GM11168 (cell line): ENCODE measurements around the gene SFN.
"Not testable (repeated sequence)": the region's sequence is repeated elsewhere in the genome, so short reads cannot be mapped to it uniquely, and the experiment has no call there.

Experiments
- in situ Hi-C: fragments of 300-500 bp; cut with MboI; formaldehyde crosslinking; loops from one replicate; pipeline ENCODE4 v1.12.0; 2022; ENCODE audit warnings: low sequenced_read_pairs; ENCODE audit not compliant: unreplicated experiment

SFN gene

DNA sequence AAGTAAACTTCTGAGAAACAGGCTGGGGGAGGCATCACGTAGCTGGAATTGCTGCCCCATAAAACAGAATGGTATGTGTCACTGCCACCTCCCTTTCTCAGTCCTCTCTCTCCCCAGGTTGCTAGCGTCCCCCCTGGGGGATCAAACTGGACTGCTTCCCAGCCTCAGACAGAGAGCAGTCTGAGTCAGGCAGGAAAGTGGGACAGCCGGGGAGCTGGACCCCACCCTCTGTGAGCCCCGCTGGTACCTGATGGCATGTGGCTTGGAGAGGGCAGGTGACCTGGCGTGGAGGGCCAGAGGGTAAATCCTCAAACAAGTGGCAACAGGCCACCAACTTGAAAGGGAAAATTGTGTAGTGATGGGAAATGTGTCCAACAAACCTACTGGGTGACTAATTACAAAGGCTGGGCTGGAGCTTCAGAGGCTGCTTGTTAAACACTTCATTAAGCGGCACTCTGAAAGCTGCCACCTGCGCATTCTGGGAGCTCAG is 1.0 kb upstream of the SFN start:
- in situ Hi-C loops = no loop called here

DNA sequence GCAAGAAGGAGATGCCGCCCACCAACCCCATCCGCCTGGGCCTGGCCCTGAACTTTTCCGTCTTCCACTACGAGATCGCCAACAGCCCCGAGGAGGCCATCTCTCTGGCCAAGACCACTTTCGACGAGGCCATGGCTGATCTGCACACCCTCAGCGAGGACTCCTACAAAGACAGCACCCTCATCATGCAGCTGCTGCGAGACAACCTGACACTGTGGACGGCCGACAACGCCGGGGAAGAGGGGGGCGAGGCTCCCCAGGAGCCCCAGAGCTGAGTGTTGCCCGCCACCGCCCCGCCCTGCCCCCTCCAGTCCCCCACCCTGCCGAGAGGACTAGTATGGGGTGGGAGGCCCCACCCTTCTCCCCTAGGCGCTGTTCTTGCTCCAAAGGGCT is 732 bp downstream of the SFN start:
- in situ Hi-C loops = no loop called here

DNA sequence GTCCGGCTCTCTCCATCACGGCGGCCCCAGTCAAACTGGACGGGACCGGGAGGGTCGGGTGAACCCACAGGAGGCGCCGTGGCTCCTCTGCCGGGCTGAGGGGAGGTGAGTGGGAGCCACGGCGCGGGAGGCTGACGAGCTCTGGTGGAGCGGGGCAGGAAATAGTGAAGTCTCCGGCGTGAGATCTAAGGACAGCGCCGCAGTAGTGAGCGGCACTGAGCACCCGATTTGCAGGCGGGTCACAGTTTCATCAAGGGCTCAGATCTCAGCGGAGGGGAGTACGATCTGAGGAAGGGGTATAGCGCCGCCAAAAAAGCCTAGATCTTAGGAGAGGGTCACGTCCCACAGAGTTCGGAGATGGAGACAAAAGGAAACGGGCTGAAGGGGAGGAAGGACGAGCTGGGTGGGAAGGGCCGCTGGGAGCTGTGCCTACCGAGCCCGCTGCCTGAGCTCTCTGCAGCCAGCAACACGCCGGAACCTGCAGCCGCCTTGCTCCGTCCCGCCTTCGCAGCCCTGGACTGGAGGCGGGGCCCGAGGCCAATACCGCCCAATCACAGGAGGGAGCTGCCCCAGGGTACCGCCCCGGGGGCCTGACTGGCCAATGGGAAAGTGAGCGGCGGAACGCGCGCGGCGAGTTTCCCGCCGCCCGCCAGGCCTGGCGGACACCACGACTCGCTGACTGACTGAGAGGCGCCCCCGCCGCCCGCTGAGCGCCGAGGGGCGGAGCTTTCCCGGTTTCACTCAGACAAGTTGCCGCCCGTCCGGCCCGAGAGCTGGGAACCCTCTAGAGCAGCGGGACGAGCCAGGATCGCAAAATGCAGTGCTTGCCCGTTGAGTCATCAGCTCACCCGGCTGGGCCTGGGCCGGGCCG is 1.9 kb downstream of the SFN start:
- in situ Hi-C loops = no loop called here

DNA sequence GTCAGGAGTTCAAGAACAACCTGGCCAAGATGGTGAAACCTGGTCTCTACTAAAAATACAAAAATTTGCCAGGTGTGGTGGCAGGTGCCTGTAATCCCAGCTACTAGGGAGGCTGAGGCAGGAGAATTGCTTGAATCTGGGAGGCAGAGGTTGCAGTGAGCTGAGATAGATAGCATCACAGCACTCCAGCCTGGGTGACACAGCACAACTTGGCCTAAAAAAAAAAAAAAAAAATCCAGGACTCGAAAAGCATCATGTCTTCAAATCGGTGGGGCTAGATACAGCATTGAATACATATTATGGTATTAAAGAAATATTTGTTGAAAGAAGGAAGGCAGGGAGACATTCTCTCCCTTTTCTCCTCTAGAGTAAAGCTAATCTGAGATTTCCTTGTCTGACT is 10.1 kb downstream of the SFN start:
- in situ Hi-C loops = not testable (repeated sequence)

DNA sequence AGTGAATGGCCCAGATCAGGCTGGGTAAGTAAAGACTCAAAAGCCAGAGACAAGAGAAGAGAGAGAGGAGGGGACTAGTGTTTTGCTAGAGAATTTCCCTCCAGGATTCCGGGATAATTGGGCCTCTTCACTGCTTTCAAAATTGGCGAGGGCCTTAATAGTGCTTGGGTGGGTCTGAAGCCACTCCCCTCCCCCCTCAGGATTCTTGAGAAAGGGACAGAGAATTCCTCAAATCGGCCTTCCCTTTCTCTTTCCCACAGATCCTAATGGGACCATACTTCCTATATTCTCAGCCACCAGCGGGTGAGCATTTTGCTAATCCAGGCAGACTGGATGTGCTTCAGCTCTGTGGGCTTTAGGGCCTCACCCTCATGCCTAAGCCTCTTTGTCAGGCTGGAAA is 11.9 kb downstream of the SFN start:
- in situ Hi-C loops = no loop called here

DNA sequence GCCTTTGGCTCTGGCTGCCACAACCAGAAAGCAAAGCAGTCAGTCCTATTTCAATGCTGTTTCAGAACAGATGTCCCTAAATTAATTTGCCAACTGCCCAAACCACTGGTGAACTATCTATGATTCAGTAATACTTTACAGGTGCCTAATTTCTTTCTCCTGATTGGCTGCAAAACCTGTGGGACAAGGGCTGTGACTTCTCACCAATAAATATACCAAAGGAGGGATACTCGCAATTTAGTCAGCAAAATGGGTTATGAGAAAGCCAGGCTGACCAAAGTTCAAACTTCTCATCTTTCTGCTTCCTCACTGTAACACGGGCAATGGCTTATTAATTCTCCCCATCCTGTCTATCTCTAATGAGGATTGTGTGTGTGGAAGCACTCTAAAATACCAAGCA is 14.4 kb downstream of the SFN start:
- in situ Hi-C loops = no loop called here

DNA sequence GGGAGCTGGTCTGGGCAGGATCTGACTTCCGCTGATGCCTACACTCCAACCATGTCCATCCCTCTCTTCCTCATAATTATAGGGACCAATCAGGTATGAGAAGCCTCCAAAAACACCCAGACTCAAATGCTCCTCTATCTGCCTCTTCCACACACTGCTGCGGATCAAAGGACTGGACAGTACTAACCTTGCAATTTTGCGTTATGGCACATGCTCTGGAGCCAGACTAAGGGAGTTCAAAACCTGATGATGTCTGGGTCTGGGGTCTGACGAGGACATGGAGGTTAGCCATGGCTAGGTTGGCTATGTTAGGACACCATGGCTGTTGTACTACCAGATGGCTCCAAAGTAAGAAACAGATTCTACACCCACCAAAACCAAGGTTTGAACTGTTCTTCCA is 16.8 kb downstream of the SFN start:
- in situ Hi-C loops = no loop called here

DNA sequence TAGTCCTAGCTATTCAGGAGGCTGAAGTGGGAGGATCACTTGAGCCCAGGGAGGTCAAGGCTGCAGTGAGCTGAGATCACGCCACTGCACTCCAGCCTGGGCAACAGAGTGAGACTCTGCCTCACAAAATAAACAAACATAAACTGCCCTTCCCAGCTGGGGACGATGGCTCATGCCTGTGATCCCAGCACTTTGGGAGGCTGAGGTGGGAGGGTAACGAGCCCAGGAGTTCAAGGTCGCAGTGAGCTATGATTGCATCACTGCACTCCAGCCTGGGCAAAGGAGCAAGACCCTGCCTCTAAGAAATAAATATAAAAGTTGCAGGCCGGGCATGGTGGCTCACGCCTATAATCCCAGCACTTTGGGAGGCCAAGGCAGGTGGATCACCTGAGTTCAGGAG is 18.7 kb downstream of the SFN start:
- in situ Hi-C loops = not testable (repeated sequence)

DNA sequence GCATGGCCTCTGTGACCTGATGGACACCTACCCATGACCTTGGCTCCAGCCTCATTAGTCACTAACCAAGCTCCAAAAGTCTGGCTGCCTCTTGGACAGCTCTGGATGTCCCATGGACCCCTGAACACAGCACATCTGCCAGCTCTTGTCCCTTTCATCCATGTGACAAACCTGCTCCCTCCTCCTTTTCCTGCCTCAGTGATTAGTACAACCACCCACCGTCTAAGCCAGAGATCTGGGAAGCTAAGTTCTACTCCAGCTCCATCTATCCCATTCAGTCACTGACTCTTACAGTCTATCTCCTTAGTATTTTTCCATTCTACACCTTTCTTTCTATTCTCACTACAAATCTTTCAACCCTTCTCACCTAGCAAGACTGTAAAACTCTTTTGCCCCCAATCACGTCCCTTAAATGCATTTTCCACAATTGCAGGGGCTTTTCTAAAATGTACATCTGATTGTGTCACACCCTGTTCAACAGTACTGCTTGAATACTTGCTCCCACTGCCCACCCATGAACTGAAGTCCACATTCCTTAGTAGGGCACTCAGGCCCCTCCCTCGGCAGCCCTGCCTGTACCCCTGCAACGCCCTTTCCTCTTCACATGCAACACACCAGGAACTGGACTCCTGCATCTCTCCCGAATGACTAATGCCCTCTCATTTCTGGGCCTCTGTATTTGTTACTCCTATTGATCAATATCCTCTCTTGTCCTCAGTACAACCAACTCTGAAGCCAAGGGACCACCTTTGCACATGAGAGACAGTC is 19.9 kb downstream of the SFN start:
- in situ Hi-C loops = no loop called here

DNA sequence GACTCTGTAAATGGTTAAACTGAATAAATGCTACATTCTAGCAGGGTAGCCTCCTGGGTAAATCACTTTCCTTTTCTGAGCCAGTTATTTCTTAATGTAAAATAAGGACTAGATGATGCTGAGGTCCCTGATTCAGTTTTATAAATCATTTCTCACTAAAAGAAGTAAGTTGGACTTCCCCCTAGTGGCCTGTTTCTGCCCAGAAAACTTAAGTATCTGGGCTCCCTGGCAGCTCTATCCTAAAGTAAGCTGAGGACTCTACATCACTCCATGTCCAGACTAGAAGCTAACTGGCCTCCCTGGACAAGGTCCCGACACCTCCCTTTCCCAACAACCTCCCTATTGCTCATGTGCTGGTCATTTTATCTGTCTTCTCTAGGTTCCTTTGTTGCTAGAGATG is 24.2 kb downstream of the SFN start:
- in situ Hi-C loops = no loop called here

DNA sequence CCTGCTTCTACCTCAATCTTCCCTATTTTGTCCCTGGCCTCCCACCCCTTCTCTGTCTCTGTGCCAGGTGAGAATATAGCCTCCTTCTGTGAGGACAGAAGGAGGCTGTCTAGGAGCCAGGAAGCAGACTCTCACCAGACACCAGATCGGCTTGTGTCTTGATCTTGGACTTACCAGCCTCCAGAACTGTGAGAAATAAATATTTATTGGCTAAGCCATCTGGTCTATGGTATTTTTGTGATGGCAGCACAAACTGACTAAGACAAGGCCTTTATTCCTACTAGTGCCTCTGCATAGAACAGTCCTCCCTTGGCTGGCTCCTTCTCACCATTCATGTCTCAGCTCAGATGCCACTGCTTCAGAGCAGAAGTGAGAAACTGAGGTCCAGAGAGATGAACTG is 25.3 kb downstream of the SFN start:
- in situ Hi-C loops = no loop called here

DNA sequence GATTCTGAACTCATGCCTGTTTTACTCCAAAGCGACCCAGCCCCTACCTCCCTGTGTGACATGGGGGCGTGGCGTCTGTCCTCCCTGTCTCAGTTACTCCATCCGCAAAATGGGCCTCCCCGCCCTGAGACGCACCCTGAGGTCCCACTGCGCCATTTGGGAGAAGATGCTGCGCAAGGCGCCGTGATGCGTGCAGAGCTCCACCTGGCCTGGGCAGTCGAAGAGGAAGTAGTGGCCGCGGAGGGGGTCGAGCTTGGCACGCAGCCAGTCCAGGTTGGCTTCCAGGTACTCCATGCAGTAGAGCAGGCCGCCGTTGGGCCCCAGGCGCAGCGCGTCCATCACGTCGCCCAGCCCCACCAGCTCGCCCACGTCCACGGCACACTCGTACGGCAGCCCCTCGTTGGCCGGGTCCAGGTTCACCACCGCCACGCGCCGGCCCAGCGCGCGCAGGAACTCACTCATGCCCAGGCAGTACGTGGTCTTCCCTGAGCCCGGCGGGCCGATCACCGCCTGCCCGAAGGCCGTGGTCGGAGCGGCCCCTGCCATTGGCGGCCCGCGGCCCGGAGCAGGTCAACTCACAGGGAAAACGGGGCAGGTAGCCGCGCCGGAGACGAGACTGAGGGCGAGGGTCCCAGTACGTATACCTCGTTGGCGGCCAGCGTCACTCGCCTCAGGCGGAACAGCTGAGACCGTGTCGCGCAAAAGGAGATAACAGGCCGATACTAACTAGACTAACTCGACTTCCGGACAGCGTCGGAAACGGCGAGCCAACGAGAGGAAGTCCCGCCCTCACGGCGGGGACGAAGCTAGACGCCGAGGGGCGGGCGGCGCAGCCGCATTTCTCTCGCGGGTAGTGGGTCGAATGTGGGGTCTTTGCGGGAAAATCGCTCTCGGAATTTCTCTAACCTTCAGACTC is 26.9 kb downstream of the SFN start, which contains the start of gene GPN2:
GPN2 (minus strand) TSS at position 733 of the 916 bp plus-strand sequence; CDS start at position 546, 187 bp downstream.
- in situ Hi-C loops = no loop called here

DNA sequence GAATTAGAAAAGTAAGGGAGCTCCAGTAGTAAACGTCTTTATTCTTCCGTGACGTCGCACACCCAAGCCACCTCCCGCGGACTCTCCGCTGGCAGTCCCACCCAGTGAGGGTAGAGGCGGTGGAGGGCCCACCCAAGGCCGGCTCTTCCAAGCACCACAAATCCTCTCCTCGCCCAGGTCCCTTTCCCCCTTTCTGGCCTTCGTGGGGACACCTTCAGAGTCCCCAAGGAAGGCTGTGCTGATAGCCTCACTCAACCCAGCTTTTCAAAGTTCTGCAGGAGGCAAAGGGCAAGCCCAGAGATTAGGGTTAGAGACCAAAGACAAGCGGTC is 27.5 kb downstream of the SFN start:
- in situ Hi-C loops = no loop called here

DNA sequence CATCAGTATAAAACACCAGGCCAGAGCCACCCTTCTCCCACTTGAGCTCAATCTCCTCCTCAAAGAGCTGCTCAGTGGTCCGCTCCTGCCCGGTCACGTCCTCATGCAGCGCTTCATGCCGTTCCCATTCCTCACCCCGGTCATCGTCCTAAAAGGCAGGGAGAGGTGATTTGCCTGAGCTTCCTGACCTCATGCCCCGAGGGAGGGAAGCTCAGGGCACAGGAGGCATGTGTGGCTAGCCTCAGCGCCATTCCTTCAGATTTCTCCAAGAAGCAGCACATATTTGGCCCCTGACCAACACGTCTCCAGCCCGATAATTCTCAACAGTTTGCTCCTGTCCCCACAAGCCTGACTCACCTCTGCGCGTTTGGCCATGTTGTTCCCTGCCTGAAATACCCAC is 31.3 kb downstream of the SFN start:
- in situ Hi-C loops = no loop called here

DNA sequence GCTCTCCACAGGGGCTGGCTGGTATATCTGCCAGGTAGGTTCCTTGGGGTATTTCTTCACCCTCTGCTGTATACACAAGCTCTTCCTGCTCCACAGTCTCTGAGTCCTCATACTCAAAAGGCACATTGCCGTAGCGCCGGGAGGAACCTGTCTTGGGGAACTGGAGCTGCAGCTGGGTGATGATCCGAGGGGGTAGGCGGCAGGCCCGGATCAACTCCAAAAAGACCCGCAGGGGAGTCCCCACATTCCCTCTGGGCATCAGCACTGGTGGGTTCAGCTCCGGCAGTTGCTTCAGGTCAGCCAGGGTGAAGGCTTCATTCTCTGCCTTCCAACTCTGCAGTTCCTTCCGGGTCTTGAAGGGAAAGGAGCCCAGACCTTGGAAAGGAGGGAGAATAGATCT is 34.4 kb downstream of the SFN start:
- in situ Hi-C loops = no loop called here

DNA sequence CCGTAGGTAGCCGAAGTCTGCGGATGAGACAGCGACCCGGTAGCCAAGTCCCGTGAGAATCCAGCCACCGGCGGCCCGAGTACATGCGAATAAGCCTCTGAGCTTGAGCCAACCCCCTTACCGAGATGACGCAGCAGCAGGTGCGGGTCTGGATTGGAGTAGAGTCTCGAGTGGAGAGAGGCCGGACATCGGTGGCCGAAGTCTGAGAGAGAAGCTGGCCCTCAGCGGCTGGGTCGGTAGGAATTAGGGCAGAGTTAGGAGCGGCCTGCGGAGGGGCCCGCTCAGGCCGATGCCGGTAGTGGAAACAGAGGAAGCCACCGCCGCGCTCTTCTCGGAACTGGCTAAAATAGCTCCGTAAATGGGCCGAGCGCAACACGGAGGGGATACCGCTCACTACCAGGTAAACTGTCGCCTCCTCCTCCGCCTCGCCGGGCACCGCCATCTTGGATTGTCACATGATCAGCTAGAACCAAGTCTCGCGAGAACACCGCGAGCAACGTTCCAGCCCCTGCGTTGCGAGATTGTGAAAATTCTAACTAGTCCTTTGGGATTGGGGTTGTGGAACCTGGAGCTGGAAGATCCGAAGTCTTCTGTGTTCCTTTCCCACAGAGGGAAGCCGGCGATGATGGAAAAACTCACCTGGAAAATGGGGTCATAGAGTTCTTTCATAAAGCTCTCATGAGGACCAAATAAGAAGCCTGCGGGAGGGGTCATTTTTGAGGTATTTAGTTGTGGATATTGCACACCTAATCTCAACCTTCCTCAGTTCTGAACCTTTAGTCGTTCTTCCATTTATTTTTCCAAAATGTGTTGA is 37.3 kb downstream of the SFN start, which contains the start of gene GPATCH3:
GPATCH3 (minus strand) TSS at position 467 of the 814 bp plus-strand sequence; CDS start at position 442, 25 bp downstream.
- in situ Hi-C loops = no loop called here

DNA sequence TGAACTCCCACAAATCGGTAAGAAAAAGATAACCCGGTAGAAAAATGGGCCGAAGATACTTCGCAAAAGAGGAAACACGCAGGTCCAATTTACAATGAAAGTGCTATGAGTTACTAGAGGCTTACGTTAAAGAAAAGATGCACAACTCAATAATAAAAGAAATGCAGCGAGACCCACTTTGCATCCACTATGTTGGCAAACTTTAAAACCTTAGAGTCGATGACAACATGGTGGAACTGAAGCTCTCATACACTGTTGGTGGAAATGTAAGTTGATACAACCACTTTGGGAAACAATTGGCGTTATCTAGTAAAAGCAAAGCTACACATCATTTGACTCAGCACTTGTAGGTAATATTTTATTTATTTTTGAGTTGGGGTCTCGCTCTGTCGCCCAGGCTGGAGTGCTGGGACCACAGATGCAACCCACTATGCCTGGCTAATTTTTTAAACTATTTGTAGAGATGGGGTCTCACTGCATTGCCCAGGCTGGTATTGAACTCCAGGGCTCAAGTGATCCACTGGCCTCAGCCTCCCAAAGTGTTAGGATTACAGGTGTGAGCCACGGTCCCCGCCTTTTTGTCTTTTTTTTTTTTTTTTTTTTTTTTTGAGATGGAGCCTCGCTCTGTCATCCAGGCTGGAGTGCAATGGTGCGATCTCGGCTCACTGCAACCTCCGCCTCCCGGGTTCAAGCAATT is 38.0 kb downstream of the SFN start:
- in situ Hi-C loops = no loop called here

DNA sequence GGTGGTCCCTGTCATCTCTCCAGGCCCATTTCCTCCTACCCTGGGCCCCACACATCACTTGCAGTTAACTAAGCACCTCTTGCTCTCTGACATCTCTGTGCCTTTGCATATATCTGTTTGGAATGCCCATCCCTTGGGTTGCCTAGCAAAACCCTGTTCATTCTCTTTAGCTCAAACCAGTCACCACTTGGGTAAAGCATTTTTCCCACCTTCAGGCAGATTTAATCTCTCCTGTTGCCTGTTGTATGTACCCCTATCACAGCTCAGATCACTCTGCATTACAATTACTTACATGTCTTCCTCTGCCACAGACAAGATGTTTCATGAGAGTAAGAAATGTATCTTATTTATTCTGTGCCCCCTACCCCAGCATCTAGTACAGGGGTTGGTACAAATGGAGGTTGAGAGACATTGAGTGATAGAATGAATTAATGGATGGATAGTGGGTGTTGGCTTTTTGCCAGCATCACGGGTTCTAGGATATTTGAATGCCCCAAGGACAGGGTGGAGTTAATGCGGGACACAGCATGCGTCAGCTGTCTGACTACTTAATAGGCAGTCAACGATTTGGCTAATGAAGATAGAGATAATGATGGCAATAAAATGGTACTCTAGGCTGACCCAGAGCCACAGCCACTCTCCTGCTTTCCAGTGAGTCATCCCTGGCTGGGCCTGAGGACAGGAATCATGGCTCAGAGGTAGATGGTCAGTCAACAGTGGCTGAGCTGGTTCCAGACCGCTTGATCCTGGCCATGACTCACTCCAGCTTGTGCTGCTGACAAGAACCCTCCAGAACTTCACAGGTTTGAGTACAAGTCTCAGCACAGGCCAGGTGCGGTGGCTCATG is 44.3 kb downstream of the SFN start:
- in situ Hi-C loops = no loop called here
